Transverse colon (tissue), 4 donors: ENCODE results near the gene SPTBN2. TPM values are rescaled to one million over a fixed set of nuclear protein-coding genes. Genes with fewer than 3 reads are reported as not detected.

Source experiments
- DNase-seq: peaks from one replicate; pipeline ENCODE4 v3.0.0-alpha.2; 2019
- H3K27ac ChIP-seq, 4 donors: fragments of 200-600 bp; sonication (generic); 2 replicates each; pipeline ENCODE4 v1.5.1; 2016 to 2018; ENCODE audit warnings: inconsistent platforms in 4 of 4
- H3K27me3 ChIP-seq: fragments of 200-600 bp; sonication (generic); 2 replicates; pipeline ENCODE4 v1.5.1; 2017; ENCODE audit warnings: inconsistent platforms
- H3K36me3 ChIP-seq, 4 donors: fragments of 200-600 bp; sonication (generic); 2 replicates each; pipeline ENCODE4 v1.5.1; 2017 to 2019; ENCODE audit warnings: inconsistent platforms in 4 of 4
- H3K4me1 ChIP-seq, 4 donors: fragments of 200-600 bp; sonication (generic); 2 replicates each; pipeline ENCODE4 v1.5.1; 2017 to 2020; ENCODE audit warnings: inconsistent platforms in 4 of 4
- H3K4me3 ChIP-seq, 4 donors: fragments of 200-600 bp; sonication (generic); 1 replicate in 1 of 4; 2 replicates in 3 of 4; pipeline versions ENCODE4 v1.5.1 to v1.6.1; 2017 to 2019; ENCODE audit warnings: inconsistent platforms in 4 of 4
- H3K9me3 ChIP-seq, 2 donors: fragments of 200-600 bp; sonication (generic); 2 replicates each; pipeline ENCODE4 v1.5.1; 2017 to 2019; ENCODE audit warnings: inconsistent platforms in 2 of 2
- EP300 ChIP-seq: sonication (generic); formaldehyde crosslinking; IDR thresholded peaks from one replicate; pipeline ENCODE4 v1.6.1; 2017; ENCODE audit warnings: antibody characterized with exemption, low read depth
- POLR2A ChIP-seq: fragments of 450-650 bp; IDR thresholded peaks from one replicate; pipeline ENCODE4 v1.6.1; 2016; ENCODE audit warnings: antibody characterized with exemption, mild to moderate bottlenecking, moderate library complexity
- POLR2AphosphoS5 ChIP-seq, 3 donors: sonication (generic); formaldehyde crosslinking; IDR thresholded peaks; one replicate each; pipeline ENCODE4 v1.6.1; 2016; ENCODE audit warnings: antibody characterized with exemption in 3 of 3
- WGBS, 2 donors: methylation state at CpG; one replicate each; pipeline ENCODE4 v1.1.5; 2018; ENCODE audit warnings: low coverage in 1 of 2; 5-methylcytosine and 5-hydroxymethylcytosine counted together
- in situ Hi-C, 4 donors: fragments of 200-750 bp; cut with MboI; loops; one replicate each; pipeline versions ENCODE4 v1.15.0 to v1.15.1; 2017; ENCODE audit warnings: low sequenced_read_pairs in 3 of 4, low pct_ligation_motif_present in 1 of 4, low pct_unique_long_range_greater_than_20kb in 1 of 4
- intact Hi-C: fragments of 100-400 bp; cut with DNase I; formaldehyde crosslinking; loops from one replicate; pipeline ENCODE4 v1.15.1; 2023; ENCODE audit warnings: low total_unique reads
- total RNA-seq, 4 donors: library from RNA; depleted of rRNA; stranded (reverse); fragments of >200 nt; gene quantifications; one replicate each; pipeline ENCODE4 v1.1.0, GENCODE V29; 2016
- TF ChIP-seq, protein P1 (sequence below), 5 experiments: fragments of 200-600 bp in 3 of 5; fragments of 450-650 bp in 2 of 5; sonication (generic) in 3 of 5; IDR thresholded peaks; 1 replicate in 2 of 5; 2 replicates in 3 of 5; pipeline ENCODE4 v1.5.1; 2016 to 2017; ENCODE audit warnings: antibody characterized with exemption in 5 of 5, inconsistent platforms in 3 of 5, mild to moderate bottlenecking in 2 of 5, moderate library complexity in 1 of 5

SPTBN2 gene
- total RNA-seq, 4 donors from 2014 or later, result 0.75 to 2.2 (median 1.6) TPM

DNA sequence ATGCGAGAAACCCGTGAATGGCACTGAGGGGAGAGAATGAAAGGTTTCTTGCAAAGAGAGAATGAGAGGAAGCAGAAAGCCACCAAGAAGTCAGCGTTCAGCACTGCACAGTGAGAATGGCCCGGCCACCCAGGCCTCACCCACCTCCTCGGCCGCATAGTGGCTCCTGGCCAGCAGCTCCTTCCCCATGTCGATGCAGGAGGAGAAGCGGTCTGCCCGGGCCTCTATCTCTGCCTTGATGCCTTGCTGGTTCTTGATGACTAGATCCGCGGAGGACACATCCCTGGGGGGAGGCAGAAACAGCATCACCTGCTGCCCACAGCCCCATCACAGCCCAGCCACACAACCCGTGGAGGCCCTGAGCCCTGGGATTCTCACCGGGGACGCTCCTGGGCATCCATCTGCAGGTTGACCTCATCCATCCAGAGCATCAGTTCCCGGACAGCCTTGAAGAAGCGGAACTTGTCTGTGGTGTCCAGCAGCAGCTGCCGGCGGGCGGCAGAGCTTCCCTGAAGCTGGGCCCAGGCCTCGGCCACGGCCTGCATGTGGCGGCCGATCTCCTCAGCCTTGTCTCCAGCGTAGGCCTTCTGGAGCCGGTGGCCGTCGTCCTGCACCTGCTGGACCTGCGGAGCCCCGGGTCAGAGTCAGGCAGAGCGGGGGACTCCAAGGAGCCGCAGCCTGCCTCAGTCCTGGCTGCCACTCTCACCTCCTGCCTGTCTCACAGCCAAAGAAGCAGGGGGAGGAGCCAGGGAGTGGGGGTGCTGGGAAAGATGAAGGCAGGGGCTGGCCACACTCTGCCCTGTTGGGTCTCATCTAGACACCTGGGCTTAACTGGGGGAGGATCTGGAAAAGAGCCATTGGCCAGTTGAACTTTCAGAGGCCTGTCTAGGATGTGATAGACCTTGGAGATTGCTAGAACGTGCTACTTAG, 39.1 kb downstream of the SPTBN2 start:
- Histone ChIP-seq H3K4me1 (peaks cover 0 to 2% (median 0%) of the 10 kb centered on the region in 4 donors), H3K27ac (no peak overlapping the region), H3K27me3 (no peaks in the 10 kb centered on the region), H3K9me3 (no peaks in the 10 kb centered on the region), H3K4me3 (no peak overlapping the region), H3K36me3 (no peaks in the 10 kb centered on the region)
- intact Hi-C loops (no loop called here), in situ Hi-C loops (loop anchor here (5.0 to 10.0 kb wide), 4 partner anchors 142 to 285 kb away; partner anchors contain the start of gene NPAS4 (in 1 of the 4))
- DNase-seq, result no peak
- 80 to 90% methylated on average over 1 to 32 of the region's 32 CpGs for WGBS, 2 donors
- no peak for TF ChIP-seq POLR2AphosphoS5 (IDR thresholded peaks at IDR 0.05)
- TF ChIP-seq, protein P1, sequence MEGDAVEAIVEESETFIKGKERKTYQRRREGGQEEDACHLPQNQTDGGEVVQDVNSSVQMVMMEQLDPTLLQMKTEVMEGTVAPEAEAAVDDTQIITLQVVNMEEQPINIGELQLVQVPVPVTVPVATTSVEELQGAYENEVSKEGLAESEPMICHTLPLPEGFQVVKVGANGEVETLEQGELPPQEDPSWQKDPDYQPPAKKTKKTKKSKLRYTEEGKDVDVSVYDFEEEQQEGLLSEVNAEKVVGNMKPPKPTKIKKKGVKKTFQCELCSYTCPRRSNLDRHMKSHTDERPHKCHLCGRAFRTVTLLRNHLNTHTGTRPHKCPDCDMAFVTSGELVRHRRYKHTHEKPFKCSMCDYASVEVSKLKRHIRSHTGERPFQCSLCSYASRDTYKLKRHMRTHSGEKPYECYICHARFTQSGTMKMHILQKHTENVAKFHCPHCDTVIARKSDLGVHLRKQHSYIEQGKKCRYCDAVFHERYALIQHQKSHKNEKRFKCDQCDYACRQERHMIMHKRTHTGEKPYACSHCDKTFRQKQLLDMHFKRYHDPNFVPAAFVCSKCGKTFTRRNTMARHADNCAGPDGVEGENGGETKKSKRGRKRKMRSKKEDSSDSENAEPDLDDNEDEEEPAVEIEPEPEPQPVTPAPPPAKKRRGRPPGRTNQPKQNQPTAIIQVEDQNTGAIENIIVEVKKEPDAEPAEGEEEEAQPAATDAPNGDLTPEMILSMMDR (IDR thresholded peaks at IDR 0.05), result no peak
- no peak for TF ChIP-seq EP300
- no peak for TF ChIP-seq POLR2A

DNA sequence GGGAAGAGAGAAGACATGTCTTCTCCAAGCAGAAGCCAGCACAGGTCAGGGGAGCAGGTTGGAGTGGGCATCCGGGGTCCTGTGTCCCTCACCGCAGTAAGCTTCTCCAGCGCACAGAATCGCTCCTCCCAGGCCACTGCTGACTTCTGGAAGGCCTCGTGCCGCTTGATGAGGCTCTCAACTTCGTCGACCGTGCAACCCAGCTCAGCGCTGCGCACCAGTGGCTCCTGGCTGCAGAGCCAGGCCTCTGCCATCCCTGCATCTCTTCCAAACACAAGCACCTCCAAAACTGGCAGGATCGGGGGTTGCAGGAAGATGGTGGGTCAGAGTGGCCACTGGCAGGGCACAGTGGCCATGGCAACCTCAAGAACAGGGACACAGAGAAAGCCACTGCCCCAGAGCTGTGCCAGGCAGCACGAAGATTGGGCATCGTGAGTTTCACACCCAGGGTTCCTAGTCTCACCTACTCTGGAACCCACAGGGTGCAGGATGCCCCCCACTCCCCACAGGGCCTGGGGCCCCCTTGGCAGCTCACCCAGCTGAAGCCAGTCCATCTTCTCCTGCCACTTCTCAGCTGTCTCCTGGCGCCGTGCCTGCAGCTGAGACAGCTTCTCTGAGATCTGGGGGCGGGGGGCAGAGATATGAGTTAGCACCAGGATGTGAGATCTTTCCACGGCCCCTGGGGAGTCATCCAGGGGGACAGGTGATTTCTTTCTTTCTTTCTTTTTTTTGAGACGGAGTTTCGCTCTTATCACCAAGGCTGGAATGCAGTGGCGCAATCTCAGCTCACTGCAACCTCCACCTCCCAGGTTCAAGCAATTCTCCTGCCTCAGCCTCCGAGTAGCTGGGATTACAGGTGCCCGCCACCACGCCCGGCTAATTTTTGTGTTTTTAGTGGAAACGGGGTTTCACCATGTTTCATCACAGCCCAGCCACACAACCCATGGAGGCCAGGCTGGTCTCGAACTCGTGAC, 40.2 kb downstream of the SPTBN2 start:
- in situ Hi-C loops, result loop anchor here in 2 of 4 donors (10.0 kb wide), 2 partner anchors 264 to 284 kb away; partner anchors contain the start of gene NPAS4 (in 1 of the 2)

GRCh38 chr11:66687831-66688281, 41.2 kb downstream of the SPTBN2 start:
- H3K4me3 ChIP-seq, result no peak overlapping the region
- intact Hi-C loops, result no loop called here
- H3K27ac ChIP-seq, result no peak overlapping the region
- H3K36me3 ChIP-seq, result no peaks in the 10 kb centered on the region
- 80 to 91% methylated on average over 2 to 13 of the region's 13 CpGs for WGBS, 2 donors
- no peak for DNase-seq
- H3K4me1 ChIP-seq, result no peaks in the 10 kb centered on the region
- TF ChIP-seq, protein P1 (IDR thresholded peaks at IDR 0.05), result no peak
- TF ChIP-seq POLR2AphosphoS5 (IDR thresholded peaks at IDR 0.05) (no peak), POLR2A (no peak), EP300 (no peak)
- no peaks in the 10 kb centered on the region for H3K27me3 ChIP-seq
- H3K9me3 ChIP-seq, result no peaks in the 10 kb centered on the region
- in situ Hi-C loops, result loop anchor here in 2 of 4 donors (10.0 kb wide), 2 partner anchors 263 to 283 kb away; partner anchors contain the start of gene NPAS4 (in 1 of the 2)

More for the DNA sequence above, 40.2 kb downstream of the SPTBN2 start:
- no peaks in the 10 kb centered on the region for H3K4me1 ChIP-seq
- intact Hi-C loops, result no loop called here
- no peaks in the 10 kb centered on the region for H3K9me3 ChIP-seq
- TF ChIP-seq EP300 (no peak), POLR2A (no peak), POLR2AphosphoS5 (IDR thresholded peaks at IDR 0.05) (no peak)
- TF ChIP-seq, protein P1 (IDR thresholded peaks at IDR 0.05), result no peak
- H3K27me3 ChIP-seq, result no peaks in the 10 kb centered on the region
- WGBS, 2 donors, result 82% methylated on average over 28 of the region's 28 CpGs; no CpG with 5 or more reads in 1 of the 2 donors
- DNase-seq, result no peak
- H3K36me3 ChIP-seq, result no peaks in the 10 kb centered on the region
- H3K4me3 ChIP-seq, result no peak overlapping the region
- H3K27ac ChIP-seq, result no peak overlapping the region
